Measurements from ENCODE around the gene SH3GL3.

Gene SH3GL3

DNA sequence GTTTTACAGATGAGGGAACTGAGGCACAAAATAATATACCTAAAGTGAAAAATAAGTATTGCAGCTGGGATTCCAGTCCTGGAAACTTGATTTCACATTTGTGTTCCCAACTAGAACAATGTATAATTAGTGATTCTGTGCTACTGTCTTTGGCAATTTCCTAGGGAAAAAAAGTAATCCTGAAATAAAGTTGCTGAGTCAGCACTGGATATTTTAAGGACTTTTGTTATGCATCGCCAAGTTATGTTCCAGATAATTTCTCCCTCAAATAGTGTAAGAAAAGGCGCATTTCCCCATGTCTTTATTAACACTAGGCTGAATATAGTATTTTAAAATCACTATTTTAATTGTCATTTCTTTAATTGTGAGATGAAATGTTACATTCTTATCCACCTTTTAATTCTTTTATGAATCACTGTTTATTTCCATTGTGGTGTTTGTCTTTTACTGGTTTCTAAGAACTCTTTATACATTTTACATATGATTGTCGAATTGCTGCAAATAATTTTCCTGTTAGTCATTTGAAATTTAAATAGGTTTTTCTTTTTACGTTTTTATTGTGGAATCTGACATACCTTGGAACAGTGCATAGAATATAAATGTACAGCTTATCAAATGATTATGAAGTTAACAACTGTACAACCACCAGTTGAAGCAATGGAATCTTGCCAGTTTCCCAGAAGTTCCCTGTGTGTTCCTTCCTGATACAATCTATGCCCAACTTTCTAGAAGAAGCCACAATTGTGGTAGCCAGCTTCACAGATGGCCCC, 56.6 kb downstream of the SH3GL3 start:
- DNase-seq (ENCODE audit: low read depth in 2 of 2, low spot score in 1 of 2): no peak

DNA sequence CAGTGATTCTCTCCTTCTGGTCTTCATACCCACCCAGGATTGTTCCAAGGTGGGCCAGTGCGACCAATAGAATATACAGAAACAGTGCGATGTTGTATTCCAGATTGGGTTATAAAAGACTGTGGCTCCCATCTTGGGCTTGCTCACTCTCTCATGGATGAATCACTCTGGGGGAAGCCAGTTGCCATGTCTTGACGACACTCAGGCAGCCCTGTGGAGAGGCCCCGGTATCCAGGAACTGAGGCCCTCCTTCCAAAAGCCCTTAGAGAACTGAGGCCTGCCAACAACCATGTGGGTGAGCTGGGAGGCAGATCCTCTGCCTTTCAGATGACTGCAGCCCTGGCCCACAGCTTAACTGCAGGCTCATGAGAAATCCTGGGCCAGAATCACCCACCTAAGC, 57.2 kb downstream of the SH3GL3 start:
- DNase-seq (ENCODE audit: low read depth in 2 of 2, low spot score in 1 of 2): no peak

DNA sequence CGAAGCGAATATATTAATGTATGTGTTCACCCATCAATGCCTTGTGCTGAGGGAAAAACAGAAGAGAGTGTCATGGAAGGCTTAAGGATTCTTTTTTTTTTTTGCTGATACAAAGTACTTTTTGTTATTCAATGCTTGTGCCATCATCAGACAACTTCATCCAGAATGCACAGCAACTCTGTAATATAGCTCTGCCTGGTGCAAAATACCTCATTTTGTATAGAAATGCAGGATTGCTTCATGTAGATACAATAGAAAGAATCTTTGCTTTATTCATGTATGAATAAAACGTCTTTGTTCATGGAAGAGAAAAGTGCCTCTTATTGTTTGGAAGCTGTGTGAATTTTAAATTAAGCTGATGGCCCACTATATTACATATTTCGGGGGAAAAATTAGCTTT, 62.9 kb downstream of the SH3GL3 start:
- DNase-seq (ENCODE audit: low read depth in 2 of 2, low spot score in 1 of 2): no peak

DNA sequence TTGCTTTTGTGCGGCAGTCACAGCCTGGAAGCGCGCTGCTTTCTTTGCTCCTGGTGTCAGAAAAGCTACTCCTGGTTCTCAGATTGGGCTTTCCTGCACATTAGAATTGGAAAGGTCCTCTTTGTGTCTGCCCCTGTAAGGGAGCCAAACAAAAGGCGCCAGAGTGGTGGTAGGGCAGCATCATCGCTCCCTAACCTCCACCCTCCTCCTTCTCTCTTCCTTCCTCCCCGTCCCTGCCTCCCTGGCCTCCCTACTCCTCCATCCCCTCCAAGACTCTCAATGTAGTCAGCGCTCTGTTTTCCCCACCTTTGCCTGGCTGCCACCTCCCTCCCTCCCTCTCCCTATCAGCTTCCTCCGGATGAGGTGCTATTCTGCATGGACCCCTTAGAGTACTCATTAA, 65.3 kb downstream of the SH3GL3 start:
- DNase-seq (ENCODE audit: low read depth in 2 of 2, low spot score in 1 of 2): no peak

DNA sequence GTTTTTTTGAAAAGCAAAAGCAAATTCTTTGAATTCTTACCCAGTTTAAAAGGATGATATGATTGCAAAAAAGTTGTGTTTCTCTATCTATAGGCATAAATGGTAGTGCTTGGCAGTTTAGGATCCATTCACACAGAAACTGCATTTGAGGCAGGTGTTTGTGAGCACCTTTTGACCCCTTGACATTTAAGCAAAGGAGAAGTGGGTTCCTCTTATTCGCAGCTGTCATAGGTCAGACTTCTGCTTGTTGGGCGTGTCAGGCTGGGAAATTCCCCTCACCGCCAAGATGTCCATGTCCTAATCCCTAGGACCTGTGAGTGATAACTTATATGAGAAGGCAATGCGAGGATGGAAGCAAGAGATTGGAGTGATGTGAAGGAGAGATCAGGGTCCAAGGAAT, 67.4 kb downstream of the SH3GL3 start:
- no peak for DNase-seq (ENCODE audit: low read depth in 2 of 2, low spot score in 1 of 2)

DNA sequence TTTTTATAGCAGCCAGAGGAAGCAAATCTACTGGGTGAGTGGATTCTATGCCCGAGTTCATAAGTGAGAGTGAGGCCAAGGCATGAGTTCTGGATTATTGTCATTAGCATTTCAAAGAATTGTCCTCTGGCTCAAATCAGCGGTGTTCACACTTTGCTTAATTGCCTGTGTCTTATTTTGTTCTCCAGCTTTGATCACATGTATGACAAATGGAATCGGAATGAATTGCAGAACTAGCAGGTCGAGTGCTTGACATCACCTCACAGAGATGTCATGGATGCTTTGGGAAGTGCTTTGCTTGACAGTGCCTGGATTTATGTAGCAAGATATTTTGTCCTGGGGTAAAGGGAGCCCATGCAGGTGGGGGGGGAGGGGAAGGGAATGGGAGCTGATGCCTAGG, 68.0 kb downstream of the SH3GL3 start:
- no peak for DNase-seq (ENCODE audit: low read depth in 2 of 2, low spot score in 1 of 2)

DNA sequence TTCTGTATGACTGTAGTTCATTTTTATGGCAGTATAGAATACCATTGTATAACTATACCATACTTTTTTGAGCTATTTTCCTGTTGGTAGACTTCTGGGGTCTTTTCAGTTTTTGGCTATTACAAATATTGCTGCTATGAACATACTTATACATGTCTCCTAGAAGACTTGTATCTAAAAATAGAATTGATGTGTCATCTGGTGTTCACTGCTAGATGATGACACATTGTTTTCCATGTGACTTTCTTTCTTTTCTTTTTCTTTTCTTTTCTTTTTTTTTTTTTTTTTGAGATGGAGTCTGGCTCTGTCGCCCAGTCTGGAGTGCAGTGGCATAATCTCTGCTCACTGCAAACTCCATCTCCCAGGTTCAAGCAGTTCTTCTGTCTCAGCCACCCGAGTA, 69.8 kb downstream of the SH3GL3 start:
- DNase-seq (ENCODE audit: low read depth in 2 of 2, low spot score in 1 of 2): no peak

DNA sequence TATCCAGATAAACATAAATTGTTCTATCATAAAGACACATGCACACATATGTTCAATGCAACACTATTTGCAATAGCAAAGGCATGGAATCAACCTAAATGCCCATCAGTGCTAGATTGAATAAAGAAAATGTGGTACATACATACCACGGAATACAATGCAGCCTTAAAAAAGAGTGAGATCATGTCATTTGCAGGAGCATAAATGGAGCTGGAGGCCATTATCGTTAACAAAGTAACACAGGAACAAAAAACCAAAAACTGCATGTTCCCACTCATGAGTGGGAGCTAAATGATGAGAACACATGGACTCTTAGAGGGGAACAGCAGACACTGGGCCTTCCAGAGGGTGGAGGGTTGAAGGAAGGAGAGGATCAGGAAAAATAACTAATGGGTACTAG, 79.2 kb downstream of the SH3GL3 start:
- no peak for DNase-seq (ENCODE audit: low read depth in 2 of 2, low spot score in 1 of 2)

DNA sequence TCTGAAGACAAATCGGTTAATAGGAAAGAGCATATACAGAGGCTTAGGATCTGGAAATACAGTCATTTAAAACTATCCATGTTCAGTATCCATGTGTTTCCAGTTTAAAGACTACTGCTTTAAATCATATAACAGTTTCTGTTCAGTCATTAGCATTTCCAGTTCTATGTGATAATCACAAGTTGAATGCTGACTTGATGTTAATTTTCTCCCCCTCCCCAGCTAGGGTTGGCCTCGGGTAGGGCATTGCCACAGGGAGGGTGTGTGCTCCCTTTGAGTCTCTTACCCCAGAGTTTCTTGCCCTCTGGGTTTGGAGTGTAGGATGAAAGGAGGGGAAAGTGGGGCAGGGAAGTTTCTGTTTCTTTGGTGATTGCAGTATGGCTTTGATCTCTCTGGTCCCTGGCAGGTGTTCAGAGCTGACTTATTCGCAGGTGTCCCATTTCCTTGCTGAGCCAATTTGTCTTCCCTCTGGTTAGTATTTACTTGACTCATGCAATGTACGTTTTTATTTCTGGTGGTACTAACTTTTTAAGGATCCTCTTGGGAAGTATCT, 86.3 kb downstream of the SH3GL3 start:
- no peak for DNase-seq (ENCODE audit: low read depth in 2 of 2, low spot score in 1 of 2)

DNA sequence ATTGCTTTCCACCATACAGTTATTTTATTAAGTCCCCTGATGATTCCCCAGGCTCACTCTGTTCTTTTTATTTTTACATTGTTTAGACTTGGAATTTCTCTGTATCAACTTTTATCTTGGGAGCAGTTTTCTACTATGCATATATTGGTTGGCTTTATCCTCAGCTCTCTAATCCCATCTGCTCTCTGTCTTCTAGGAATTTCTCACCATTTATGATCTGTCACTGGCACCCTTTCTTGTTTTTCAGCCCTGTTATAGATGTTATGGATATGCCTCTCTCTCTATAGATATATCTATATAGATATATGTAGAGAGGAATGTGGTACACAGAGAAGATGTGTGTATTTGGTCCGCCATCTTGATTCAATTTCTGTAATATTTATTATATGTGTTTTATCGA, 90.5 kb downstream of the SH3GL3 start:
- DNase-seq (ENCODE audit: low read depth in 2 of 2, low spot score in 1 of 2): no peak

DNA sequence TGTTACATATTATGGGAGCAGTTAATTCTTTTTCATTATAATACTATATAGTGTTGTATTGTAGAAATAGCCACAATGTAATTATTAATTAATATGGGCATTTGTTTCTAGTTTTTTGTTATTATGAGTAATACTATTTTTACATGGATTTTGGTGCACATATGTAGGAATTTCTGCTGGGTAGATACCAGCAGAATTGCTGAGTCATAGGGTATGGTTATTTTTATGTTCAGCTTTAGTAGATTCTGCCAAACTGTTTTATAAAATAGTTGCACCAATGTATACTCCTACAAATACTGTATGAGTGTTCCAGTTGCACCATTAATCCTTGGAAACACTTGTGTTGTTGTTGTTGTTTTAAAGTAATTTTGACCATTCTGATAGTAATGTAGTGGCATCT, 91.5 kb downstream of the SH3GL3 start:
- no peak for DNase-seq (ENCODE audit: low read depth in 2 of 2, low spot score in 1 of 2)

DNA sequence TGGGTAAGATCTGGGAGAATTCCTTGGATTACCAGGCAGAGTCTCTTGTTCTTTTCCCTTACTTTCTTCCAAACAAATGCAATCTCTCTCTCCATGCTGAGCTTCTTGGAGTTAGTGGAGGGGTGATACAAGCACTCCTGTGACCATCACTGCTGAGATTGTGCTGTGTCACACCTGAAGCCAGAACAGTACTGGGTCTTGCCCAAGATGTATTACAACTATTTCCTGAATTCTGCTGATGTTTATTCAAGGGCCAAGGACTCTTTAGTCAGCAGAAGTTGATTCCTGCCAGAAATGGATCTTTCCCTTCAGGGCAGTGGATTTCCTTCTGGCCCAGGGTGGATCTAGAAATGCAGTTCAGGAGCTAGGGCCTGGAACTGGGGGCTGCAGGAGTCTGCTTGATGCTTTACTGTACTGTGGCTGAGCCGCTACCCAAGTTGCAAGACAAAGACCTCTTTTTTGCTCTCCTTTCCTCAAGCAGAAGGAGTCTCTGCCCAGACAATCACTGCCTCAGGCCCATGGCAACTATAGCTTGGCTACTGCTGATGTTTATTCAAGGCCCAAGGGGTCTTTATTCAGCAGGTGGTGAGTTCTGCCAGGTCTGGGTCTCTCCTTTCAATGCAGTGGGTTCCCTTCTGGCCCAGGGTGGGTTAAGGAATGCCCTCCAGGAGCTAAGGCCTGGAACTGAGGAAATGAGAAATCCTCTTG, 98.8 kb downstream of the SH3GL3 start:
- no peak for DNase-seq (ENCODE audit: low read depth in 2 of 2, low spot score in 1 of 2)

DNA sequence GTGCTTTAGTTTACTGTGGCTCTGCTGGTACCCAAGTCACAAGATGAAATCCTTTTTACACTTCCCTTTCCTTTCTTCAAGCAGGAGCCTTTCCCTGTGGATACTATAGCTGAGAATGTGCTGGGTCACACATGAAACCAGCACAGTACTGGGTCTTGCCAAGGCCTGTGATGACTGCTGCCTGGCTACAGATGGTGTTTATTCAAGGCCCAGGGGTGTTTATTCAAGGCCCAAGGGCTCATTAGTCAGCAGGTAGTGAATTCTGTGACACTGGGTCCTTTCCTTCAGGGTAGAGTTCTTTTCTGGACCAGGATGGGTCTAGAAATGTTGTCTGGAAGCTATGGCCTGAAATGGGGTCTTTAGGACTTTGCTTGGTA, 99.4 kb downstream of the SH3GL3 start:
- no peak for DNase-seq (ENCODE audit: low read depth in 2 of 2, low spot score in 1 of 2)

DNA sequence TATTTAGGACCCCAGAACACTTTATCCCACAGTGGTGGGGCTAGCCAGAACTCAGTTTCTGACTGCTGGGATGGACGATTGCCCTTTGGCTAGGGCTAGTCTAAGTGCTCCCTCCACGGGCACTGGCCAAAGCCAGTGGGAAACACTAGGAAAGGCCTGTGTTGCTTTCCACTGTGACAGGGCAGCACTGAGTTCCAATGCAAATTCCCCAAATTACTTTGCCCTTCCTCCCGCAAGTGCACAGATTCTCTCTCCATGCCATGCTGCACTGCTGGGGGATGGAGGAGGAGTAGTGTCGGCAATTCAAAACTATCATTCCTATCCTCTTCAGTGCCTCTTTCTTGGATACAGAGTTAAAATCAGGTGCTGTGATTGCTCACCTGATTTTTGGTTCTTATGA, 100.0 kb downstream of the SH3GL3 start:
- no peak for DNase-seq (ENCODE audit: low read depth in 2 of 2, low spot score in 1 of 2)

DNA sequence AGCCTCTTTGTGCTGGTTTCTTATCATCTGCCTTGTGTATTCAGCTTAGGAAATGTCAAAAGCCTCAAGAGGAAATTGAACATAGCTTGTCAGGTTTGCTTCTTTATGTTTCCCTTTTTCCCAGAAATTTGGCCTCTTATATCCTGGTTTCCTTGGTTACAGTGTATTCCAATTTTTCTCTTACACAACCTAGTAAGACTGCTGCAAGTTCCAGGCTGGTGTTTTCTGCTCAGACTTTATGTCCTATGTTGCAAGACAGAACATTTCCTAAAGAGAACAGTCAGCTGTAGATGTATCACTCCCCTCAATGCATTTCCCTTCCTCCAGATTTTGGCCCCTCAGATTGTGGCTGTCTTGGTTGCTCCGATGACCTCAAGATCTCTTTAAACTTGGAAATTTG, 102.5 kb downstream of the SH3GL3 start:
- no peak for DNase-seq (ENCODE audit: low read depth in 2 of 2, low spot score in 1 of 2)

DNA sequence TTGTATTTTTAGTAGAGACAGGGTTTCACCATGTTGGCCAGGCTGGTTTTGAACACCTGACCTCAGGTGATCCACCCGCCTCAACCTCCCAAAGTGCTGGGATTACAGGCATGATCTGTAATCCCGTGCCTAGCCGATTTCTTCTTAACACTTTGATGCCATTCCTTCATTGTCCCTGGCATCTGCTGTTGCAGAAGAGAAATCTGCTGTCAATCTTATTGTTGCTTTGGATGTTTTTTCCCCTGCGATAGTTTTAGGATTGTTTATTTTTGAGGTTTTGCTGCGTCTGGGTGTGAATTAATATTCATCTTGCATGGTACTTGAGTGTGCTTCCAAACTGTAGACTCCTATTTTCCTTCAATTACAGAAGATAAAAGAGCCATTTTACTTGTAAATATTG, 107.4 kb downstream of the SH3GL3 start:
- DNase-seq (ENCODE audit: low read depth in 2 of 2, low spot score in 1 of 2): no peak

DNA sequence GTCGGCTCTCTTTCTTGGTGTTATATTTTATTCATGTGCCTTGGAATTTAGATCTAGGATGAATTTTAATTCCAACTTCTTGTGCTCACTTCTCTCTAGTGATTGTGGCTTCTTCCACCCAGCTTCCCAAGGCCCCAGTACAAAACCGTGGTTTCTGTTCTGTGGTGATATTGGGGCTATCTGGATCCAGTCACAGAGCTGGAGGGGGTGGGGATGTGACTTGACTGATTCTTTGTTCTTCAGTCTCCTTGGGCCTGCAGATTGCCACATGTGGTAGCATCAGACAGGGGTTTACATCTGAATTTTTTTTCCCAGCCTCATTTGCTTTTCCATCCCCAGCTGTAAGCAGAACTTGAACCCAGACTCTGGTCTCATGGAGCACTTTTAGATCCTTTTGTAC, 108.2 kb downstream of the SH3GL3 start:
- DNase-seq (ENCODE audit: low read depth in 2 of 2, low spot score in 1 of 2): no peak

DNA sequence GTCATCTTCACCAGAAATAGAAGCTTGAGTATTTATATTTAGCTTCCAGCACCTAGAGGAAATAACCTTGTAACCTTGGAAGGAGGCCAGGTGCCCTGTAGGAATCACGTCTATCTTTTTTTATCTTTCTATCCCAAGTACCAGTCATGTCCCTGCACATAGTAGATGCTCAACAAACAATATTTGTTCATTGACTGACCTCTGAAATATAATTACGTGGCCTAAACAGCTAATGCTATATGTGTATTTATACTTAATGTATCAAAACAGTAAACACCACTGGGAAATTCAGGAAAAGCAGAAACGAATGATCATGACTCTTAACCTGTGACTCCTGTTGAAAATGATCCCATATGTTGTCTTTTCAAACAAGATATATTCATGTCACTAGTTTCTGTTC, 108.9 kb downstream of the SH3GL3 start:
- DNase-seq (ENCODE audit: low read depth in 2 of 2, low spot score in 1 of 2): no peak

DNA sequence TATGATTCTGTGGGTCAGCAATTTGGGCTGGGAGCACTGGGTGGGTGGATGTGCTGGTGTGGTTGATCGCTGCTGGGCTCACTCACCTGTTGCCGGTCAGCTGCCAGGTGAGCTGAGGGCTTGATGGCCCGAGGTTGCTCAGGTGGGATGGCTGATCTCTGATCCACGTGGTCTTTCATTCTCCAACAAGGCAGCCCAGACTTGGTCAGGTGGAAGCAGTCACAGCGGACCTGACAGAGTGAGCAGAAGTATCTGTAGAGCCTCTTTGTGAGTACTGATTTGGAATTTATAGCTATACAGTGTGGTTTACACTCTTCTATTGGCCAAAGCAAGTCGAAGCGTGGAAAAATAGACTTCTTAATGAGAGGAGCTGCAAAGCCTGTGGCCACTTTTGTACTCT, 109.6 kb downstream of the SH3GL3 start:
- DNase-seq (ENCODE audit: low read depth in 2 of 2, low spot score in 1 of 2): no peak

DNA sequence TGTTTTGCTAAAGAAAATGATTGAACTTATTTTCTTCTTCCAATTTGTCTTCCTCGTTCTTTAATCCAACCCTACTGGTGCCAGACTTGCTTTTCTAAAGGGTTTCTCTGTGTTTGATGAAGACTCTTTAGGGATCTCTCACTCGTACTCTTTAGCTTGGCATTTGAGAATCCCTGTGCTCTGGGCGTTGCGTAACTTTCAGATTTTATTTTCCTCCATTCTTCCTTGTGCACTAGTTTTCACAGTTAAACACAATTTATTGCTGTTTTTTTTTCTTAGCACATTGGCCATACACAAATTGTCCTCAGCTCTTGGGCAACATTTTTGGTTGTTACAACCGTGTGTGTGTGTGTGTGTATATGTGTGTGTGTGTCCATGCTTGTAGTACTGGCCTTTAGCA, 111.0 kb downstream of the SH3GL3 start:
- no peak for DNase-seq (ENCODE audit: low read depth in 2 of 2, low spot score in 1 of 2)

DNA sequence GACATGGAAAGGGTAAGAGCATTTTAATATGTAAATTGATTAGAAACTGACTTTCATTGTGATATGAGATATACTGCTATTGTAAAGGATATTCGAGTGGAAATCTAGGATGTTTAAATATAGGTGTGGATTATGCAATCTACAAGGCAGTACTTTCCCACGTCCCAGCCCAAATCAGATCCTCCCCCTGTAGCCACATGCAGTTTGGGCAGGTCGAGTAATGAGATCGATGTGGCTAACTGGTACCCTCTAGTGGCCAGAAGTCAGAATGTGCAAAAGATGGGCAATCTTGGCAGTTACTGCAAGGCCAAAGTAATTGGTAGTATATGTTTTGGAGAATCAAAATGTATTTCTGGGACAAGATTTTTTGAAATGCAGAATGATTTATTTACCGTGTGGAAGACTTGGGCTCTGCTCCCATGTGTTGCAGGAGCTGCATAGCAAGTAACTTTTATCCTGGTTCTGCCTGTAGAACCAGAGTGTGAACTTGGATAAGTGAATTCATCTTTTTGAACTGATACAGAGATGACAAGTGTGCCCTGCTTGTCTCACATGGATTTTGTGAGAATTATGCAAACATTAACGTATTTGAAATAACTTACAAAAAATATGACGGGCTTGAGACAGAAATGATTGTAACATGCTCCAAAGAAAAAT, 112.3 kb downstream of the SH3GL3 start:
- peak in 1 of 2 donors; percentile 2 for DNase-seq (ENCODE audit: low read depth in 2 of 2, low spot score in 1 of 2)

DNA sequence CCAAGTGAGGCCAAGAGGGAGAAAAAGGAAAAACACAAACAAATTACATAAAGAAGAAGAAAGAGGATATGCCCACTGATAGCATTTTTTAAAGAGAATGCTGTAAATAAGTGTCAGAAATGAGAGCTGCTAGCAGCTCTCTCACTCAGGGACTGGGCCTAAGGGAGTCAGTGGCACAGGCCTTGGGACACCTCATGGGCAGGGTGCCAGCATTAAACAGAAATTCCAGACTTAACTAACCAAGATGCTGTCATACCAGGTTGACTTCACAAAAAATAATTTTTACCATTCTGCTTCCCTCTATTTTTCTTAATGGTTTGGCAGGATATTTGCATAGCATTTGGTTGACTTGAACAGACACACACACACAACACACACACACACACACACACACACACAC, 114.5 kb downstream of the SH3GL3 start:
- no peak for DNase-seq (ENCODE audit: low read depth in 2 of 2, low spot score in 1 of 2)

Measured in stimulated activated CD8-positive, alpha-beta memory T cell treated with anti-CD3 and anti-CD28 coated beads, Interleukin-4, amount 100 ng/mL, for 4 hours (primary cell).